Stimulated activated CD4-positive, alpha-beta T cell treated with anti-CD3 and anti-CD28 coated beads, Interleukin-4, amount 100 ng/mL, for 24 hours (primary cell): ENCODE measurements around the gene POU2F2.
A peak's percentile ranks its signal among the peaks of the same experiment; 100 is the strongest.

Source experiments
- DNase-seq: peaks from one replicate; pipeline ENCODE4 v3.0.0-alpha.2; 2020

Gene POU2F2

GRCh38 chr19:42154471-42155323 is 22.5 kb upstream of the POU2F2 start:
- DNase-seq = no peak

GRCh38 chr19:42153672-42154433 is 21.6 kb upstream of the POU2F2 start:
- no peak for DNase-seq

GRCh38 chr19:42152910-42153671 is 20.8 kb upstream of the POU2F2 start:
- DNase-seq = no peak

DNA sequence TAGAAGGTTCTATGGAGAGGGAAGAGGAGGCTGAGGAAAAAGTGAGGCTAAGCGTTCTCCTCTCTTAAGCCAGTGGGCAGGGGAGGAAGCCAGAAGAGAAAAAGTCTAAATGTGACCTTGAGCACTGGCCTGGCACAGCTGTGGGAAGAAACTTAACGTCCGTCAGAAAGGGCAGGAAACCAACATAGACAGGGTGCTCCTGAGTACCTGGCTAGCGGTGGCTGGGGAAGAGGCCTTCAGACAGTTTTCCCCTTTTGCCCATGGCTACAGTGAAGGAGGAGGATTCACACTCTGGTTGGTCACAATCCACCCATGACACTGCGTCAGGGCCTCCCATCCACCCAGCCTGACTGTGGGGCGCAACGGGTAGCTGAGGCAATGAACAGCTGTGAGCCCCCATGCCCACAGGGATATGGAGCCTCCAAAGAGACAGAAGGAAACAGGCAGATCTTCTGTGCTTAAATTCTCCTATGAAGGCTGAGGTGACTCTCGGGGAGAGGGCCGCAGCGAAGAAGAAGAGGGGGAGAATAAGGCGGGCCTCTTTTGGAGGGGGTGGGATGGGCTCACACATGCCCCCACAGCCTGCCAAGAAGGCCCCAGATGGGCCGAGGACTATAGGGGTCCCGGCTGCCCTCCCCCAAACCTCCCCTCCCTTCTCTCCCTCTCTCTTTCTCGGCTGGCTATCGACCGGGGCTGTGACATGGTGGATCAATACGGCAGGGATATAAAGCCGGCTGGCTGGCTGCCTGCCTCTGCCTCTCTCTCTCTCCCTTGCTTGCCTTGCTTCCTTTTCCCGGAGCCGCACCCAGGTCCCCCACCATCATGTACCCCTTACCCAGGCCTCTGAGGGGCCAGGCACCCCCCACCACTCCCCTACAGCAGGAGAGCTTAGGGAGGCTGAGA is 19.8 kb upstream of the POU2F2 start:
- no peak for DNase-seq

GRCh38 chr19:42150911-42151361 is 18.7 kb upstream of the POU2F2 start:
- no peak for DNase-seq

- no peak for DNase-seq
These were observed 18.1 kb upstream of the POU2F2 start for GRCh38 chr19:42150364-42150763.

- DNase-seq = no peak
These were observed 17.4 kb upstream of the POU2F2 start for GRCh38 chr19:42149447-42150202.

DNA sequence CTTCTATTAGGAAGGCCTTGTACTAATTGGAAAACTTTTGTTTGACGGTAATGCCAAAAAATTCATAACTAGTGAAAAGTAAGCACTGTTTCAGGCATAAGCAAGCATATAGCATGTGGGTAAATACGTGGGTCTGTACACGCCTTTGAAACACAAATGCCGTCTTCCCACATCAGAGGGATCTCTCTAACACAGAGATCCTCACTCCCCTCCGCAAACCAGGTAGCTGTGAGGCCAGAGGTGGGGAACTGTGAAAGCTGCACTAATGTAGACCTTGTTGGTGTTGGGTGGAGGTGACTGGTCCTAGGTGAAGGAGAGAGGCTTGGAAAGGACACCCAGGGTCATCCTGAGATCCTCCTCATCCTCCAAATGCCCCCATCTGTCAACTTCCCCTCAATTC is 16.0 kb upstream of the POU2F2 start:
- no peak for DNase-seq

DNA sequence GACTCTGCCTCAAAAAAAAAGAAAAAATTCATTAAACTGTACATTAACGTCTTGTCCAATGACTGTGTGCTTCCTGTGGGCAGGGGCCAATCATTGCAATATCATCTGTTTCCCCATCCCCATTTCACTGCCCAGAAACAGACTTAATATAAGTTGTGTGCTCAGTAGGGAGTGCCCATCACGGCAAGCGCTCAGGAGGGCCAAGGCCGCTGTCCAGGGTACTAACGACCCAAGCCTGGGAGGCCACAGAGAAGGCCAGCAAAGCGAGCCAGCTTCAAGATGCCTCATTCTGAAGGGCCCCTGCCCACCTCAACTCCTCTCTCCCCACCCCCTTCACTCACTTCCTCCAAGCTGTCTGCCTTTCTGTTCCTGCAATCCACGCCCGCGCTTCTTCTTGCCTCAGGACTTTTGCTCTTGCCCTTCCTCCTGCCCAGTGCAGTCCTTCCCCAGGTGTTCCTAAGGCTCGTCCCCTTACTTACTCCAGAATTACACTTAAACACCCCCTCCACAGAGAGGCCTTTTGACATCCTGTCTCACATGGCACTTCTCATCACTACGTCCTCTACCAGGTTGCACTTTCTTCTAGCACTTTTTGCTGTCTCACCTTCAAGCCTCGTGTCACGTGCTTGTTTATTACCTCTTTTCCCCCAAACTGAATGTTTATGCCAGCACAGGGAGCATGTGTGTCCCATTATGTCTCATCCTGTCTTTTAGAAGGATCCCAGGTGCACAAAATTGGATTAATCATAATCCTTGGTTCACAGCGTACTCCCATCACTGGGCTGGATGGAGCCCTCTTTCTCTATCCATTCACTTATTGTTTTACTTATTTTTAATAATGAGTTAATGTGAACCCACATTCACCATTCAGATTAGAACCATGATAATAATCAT is 11.3 kb upstream of the POU2F2 start:
- no peak for DNase-seq

GRCh38 chr19:42140125-42140754 is 8.0 kb upstream of the POU2F2 start:
- DNase-seq = no peak

DNA sequence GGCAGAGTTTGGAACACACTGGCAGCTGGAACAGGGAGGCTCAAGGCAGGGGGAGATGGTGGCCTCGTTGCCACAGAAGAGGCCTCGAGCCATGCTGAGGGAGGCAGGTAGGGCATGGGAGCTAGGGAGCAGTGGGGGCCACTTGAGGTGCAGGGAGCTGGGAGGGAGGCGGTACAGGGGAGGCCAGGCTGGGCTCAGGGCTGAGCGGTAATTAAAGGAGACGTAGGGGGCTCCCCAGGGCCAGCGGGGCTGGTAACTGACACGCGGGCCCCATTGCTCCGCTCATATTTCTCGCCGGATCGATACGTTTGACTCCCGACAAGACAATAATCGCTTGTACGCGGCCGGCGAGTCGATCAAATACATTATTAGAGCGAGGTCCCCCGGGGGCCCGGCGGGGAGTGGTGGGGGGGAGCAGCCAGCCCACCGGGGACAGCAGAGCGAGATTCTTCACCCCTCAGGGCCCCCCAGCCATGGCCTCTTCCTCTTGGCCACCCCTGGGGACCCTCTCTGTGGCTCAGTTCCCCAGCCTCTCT is 2.4 kb upstream of the POU2F2 start:
- DNase-seq = no peak

GRCh38 chr19:42132851-42133528 is 744 bp upstream of the POU2F2 start:
- DNase-seq = peak; percentile 83

DNA sequence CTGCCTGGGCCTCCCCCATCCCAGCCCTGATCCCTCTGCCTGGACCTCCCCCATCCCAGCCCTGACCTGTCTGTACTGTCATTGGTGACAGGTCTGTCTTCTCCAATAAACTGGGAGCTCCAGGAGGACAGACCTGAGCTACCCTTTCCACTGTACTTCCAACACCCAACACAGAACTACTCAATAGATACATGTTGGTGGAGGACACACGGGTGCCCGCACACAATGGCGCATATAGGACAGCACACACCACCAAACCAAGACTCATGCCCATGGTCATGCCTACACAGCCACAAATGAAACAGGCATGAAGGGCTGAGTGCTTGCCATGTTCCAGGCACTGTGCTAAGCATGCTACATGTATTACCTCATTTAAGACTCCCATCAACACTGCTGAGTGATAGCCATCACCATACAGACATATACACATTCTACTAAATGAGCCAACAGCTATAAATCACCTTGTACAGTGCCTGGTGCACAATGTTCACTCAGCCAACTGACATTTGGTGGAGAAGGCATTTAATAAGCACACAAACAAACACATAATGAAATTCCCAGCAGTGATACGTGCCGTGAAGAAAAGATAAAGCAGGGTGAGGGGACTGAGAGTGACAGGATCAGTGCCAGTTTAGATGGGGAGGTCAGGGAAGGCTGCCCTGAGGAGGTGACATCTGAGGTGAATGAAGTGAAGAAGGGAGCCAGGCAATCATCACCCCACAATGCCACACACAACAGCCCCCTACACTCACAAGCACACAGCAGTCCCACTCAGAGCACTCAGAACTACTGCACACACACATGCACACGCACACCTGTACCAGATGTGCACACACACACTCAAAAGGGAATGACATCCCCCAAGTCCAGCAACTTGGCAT is 857 bp downstream of the POU2F2 start:
- no peak for DNase-seq

- no peak for DNase-seq
These were observed 2.0 kb downstream of the POU2F2 start for GRCh38 chr19:42130254-42130573.

DNA sequence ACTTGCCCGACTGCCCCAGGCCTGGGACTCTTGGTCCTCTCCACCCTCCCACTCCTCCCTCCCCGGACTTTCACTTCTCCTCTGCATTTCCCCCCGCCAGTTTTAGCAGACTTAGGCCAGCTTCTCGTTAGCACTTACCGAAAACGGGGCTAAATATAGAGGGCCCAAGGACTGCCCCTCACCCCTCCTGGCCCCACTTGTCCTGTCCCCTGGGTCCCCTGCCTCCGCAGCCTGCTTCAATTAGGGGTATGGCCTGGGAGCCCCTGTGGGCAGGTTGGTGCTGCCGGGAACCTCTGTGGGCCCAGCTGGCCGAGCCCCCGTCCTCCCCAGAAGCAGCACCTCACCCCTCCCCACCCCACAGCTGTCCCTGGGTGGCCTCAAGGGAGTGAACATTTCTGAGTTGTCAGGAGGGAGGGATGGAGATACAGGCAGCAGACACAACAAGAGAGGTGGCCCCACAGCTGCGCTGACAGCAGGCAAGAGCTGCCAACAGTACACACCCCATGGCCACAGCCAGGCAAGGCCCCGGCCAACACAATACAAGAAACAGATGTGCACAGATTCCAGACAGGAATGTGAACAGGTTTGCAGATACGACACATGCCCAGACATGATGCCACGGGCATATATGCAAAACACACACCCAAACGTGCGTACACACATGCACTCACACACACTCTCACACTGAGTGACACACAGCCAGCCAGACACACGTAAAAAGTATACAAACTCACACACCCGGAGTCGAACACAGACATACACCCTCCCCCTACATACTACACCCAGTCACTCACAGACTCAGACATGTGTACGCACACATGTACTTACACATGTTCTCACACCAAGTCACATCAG is 2.6 kb downstream of the POU2F2 start:
- no peak for DNase-seq

- no peak for DNase-seq
These were observed 5.7 kb downstream of the POU2F2 start for GRCh38 chr19:42126574-42126973.

- DNase-seq = no peak
These were observed 6.7 kb downstream of the POU2F2 start for GRCh38 chr19:42125536-42125935.
